Measurements from ENCODE around the gene ERBB2. TPM values are rescaled to one million over a fixed set of nuclear protein-coding genes. Genes with fewer than 3 reads are reported as not detected.

The ERBB2 gene
- total RNA-seq, 4 donors from 2014 or later: 8.5 to 13.2 (median 12.3) TPM

- TF ChIP-seq CTCF (IDR thresholded peaks at IDR 0.05; ENCODE audit: low read depth): no peak
These were observed 22.8 kb upstream of the ERBB2 start for GRCh38 chr17:39677072-39677471.

- no peak for TF ChIP-seq CTCF (IDR thresholded peaks at IDR 0.05; ENCODE audit: low read depth)
These were observed 22.1 kb upstream of the ERBB2 start for GRCh38 chr17:39677542-39678339.

- no peak for TF ChIP-seq CTCF (IDR thresholded peaks at IDR 0.05; ENCODE audit: low read depth)
These were observed 21.3 kb upstream of the ERBB2 start for GRCh38 chr17:39678340-39679116.

- no peak for TF ChIP-seq CTCF (IDR thresholded peaks at IDR 0.05; ENCODE audit: low read depth)
These were observed 20.2 kb upstream of the ERBB2 start for GRCh38 chr17:39679521-39680192.

- TF ChIP-seq CTCF (IDR thresholded peaks at IDR 0.05; ENCODE audit: low read depth): no peak
These were observed 16.4 kb upstream of the ERBB2 start for GRCh38 chr17:39683295-39683939.

- TF ChIP-seq CTCF (IDR thresholded peaks at IDR 0.05; ENCODE audit: low read depth): no peak
These were observed 15.3 kb upstream of the ERBB2 start for GRCh38 chr17:39684369-39685192.
